Body of pancreas (tissue), 4 donors: ENCODE results near the gene PCSK4.

Source experiments
- POLR2A ChIP-seq, 3 donors: fragments of 450-650 bp; IDR thresholded peaks; one replicate each; pipeline ENCODE4 v1.6.1; 2016; ENCODE audit warnings: antibody characterized with exemption in 3 of 3, mild to moderate bottlenecking in 2 of 3
- TF ChIP-seq, protein P1 (sequence below), 7 experiments: fragments of 450-650 bp in 4 of 7; fragments of 200-600 bp in 3 of 7; sonication (generic) in 3 of 7; IDR thresholded peaks; one replicate each; pipeline ENCODE4 v1.5.1; 2016 to 2019; ENCODE audit warnings: antibody characterized with exemption in 7 of 7

DNA sequence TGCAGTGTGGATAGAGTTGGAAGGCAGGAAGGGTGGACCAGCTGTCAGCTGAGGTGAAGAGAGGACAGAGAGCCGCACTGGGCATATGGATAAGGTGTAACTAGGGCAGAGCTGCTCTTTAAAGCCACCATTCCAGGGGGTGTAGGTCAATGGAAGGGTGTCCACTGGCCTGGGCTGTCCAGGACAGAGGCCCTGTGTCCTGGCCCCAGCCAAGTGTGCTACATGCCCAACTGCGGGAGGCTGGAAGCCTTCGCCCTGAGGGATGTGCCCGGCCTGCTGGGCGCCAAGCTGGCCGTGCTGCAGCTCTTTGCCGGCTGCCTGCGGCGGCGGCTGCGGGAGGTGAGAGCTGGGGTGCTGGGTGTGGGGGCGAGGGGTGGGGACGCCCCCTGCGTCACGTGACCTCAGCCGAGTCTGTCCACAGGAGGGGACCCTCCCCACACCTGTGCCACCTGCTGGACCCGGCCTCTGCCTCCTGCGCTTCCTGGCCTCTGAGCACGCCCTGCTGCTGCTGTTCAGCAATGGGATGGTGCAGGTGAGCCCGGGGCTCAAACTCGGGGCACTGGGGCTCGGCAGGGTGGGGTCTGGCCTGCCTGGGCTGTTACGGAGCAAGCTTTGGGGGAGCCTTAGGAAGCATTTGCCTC, 43.5 kb upstream of the PCSK4 start:
- TF ChIP-seq, protein P1, sequence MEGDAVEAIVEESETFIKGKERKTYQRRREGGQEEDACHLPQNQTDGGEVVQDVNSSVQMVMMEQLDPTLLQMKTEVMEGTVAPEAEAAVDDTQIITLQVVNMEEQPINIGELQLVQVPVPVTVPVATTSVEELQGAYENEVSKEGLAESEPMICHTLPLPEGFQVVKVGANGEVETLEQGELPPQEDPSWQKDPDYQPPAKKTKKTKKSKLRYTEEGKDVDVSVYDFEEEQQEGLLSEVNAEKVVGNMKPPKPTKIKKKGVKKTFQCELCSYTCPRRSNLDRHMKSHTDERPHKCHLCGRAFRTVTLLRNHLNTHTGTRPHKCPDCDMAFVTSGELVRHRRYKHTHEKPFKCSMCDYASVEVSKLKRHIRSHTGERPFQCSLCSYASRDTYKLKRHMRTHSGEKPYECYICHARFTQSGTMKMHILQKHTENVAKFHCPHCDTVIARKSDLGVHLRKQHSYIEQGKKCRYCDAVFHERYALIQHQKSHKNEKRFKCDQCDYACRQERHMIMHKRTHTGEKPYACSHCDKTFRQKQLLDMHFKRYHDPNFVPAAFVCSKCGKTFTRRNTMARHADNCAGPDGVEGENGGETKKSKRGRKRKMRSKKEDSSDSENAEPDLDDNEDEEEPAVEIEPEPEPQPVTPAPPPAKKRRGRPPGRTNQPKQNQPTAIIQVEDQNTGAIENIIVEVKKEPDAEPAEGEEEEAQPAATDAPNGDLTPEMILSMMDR (IDR thresholded peaks at IDR 0.05): no peak
- TF ChIP-seq POLR2A (IDR thresholded peaks at IDR 0.05): no peak
